ENCODE data around the gene EIF1. TPM values are rescaled to one million over a fixed set of nuclear protein-coding genes. Genes with fewer than 3 reads are reported as not detected.
"Not testable (repeated sequence)": the region's sequence is repeated elsewhere in the genome, so short reads cannot be mapped to it uniquely, and the experiment has no call there.

EIF1 gene
- total and polyA plus RNA-seq, 10 donors = 313 to 897 (median 613) TPM

DNA sequence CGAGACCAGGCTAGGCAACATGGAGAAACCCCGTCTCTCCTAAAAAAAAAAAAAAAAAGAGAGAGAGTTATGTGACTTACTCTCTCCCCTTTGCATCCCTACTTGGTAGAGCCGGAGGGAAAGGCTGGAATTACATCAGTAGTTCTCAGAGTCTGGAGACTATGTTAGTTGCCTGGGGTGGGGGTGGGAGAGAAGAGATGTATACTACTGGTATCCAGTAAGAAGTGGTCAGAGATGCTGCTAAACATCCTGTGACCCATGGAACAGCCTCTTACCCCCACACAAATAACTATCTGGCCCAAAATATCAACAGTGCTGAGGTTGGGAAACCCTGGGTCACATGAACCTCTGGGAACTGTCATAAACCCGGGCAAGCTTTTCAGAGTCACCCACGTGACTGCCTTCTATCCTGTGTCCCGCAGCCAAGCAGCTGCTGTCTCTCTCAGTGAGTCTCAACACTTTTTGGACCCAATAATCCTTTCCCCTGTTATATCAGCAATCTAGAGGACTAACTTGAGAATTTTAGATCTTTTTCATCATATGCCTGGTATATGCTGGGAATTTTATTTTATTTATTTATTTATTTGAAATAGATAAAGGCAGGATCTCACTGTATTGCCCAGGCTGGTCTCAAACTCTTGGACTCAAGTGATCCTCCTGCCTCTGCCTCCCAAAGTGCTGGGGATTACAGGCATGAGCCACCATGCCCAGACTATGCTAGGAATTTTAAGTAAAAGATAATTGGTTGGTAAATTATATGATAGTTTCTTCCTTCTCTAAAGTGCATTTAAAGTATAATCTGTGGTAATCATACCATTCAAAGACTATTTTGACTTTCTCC lies 8.7 kb downstream of the EIF1 start:
- no peak for DNase-seq
- H3K27ac ChIP-seq = peak overlapping the region in 7 of 8 donors; percentile 44 to 70 (median 59)
- WGBS, 5 donors = 37 to 69% (median 45%) methylated on average over 6 of the region's 6 CpGs

DNA sequence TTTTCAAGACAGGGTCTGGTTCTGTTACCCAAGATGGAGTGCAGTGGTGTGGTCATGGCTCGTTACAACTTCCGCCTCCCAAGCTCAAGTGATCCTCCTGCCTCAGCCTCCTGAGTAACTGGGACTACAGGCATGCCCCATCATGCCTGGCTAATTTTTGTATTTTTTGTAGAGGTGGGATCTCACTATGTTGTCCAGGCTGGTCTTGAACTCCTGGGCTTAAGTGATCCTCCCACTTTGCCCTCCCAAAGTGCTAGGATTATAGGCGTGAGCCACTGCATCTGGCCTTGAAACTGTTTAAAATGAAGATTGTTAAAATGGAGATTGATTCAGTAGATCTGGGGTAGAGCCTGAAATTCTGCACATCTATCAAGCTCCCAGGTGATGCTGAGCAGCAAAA lies 12.2 kb downstream of the EIF1 start:
- H3K9me3 ChIP-seq; DNase-seq; H3K27ac ChIP-seq; H3K27me3 ChIP-seq (replicated peaks in 1 of 7); intact Hi-C loops (cut with DNase I; ENCODE audit: low total_unique reads); H3K4me3 ChIP-seq; H3K36me3 ChIP-seq: not testable (repeated sequence)
- peaks cover 4 to 30% (median 21%) of the 10 kb centered on the region in 6 donors for H3K4me1 ChIP-seq
- whole genome bisulfite sequencing, 5 donors = 79 to 86% (median 81%) methylated on average over 3 of the region's 3 CpGs

More for the DNA sequence above, 8.7 kb downstream of the EIF1 start:
- intact Hi-C loops (cut with DNase I; ENCODE audit: low total_unique reads) = no loop called here
- Histone ChIP-seq H3K36me3 (peaks cover 3 to 33% (median 32%) of the 10 kb centered on the region in 6 donors), H3K27me3 (replicated peaks in 1 of 7) (no peaks in the 10 kb centered on the region), H3K9me3 (no peaks in the 10 kb centered on the region), H3K4me3 (no peak overlapping the region), H3K4me1 (peaks cover 7 to 43% (median 24%) of the 10 kb centered on the region in 6 donors)
- TF ChIP-seq POLR2AphosphoS5 (IDR thresholded peaks at IDR 0.05) = peak in 1 of 3 donors; percentile 55
- TF ChIP-seq, protein P1, sequence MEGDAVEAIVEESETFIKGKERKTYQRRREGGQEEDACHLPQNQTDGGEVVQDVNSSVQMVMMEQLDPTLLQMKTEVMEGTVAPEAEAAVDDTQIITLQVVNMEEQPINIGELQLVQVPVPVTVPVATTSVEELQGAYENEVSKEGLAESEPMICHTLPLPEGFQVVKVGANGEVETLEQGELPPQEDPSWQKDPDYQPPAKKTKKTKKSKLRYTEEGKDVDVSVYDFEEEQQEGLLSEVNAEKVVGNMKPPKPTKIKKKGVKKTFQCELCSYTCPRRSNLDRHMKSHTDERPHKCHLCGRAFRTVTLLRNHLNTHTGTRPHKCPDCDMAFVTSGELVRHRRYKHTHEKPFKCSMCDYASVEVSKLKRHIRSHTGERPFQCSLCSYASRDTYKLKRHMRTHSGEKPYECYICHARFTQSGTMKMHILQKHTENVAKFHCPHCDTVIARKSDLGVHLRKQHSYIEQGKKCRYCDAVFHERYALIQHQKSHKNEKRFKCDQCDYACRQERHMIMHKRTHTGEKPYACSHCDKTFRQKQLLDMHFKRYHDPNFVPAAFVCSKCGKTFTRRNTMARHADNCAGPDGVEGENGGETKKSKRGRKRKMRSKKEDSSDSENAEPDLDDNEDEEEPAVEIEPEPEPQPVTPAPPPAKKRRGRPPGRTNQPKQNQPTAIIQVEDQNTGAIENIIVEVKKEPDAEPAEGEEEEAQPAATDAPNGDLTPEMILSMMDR (IDR thresholded peaks at IDR 0.05 in 8 of 11, conservative IDR thresholded peaks at IDR 0.05 in 3 of 11) = no peak

DNA sequence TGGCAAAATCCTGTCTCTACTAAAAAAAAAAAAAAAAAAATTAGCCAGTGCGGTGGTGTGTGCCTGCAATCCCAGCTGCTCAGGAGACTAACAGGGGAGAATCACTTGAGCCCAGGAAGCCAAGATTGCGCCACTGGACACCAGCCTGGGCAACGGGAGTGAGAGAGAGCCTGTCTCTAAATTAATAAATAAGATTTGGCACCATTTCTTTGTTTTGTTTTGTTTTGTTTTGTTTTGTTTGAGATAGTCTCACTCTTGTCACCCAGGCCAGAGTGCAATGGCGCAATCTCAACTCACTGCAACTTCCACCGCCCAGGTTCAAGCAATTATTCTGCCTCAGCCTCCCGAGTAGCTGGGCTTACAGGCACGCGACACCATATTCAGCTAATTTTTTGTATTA lies 14.0 kb downstream of the EIF1 start:
- Histone ChIP-seq H3K27me3 (replicated peaks in 1 of 7) (no peaks in the 10 kb centered on the region), H3K4me3 (no peak overlapping the region), H3K9me3 (no peaks in the 10 kb centered on the region), H3K36me3 (no peaks in the 10 kb centered on the region), H3K27ac (no peak overlapping the region), H3K4me1 (peaks cover 0 to 17% (median 6%) of the 10 kb centered on the region in 6 donors)
- intact Hi-C loops (cut with DNase I; ENCODE audit: low total_unique reads) = no loop called here
- no peak for TF ChIP-seq POLR2A (IDR thresholded peaks at IDR 0.05)
- no peak for TF ChIP-seq POLR2AphosphoS5 (IDR thresholded peaks at IDR 0.05)
- TF ChIP-seq, protein P1 (IDR thresholded peaks at IDR 0.05 in 8 of 11, conservative IDR thresholded peaks at IDR 0.05 in 3 of 11) = no peak
- WGBS, 5 donors = 77 to 94% (median 85%) methylated on average over 8 of the region's 8 CpGs
- no peak for DNase-seq

DNA sequence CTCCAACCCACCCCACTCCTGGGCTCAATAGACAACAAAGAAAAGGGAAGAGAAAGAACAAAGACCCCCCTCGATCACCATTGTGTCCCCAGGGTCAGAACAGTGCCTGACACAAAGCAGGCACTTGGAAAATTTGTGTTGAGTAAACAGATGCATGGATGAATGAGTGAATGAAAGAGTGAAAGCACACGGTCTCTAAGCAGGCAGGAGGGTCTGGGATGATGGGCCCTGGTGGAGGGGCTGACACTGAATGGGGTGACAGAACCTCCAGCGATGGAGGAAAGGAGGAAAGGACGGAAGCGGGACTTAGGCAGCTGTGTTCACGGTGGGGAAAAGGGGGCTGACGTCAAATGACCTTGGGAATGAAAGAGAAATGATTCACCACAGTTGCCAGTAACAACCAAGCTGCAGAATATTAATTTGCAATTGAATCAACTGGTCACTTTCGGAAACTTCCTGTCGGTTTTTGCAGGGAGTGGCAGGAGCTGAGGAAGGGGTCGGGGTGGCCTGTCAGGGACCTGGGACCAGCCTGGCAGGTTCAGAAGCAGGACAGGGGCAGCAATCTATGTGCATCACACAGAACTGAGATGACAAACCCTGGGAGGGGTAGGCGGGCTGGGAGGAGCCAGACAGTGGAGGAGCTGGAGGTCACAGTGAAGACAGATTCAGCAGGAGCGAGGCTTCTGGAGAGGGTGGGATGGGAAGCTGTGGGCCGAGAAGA lies 16.7 kb downstream of the EIF1 start:
- no peaks in the 10 kb centered on the region for H3K36me3 ChIP-seq
- H3K27me3 ChIP-seq (replicated peaks in 1 of 7) = peaks cover 0 to 8% (median 0%) of the 10 kb centered on the region in 7 donors
- no peaks in the 10 kb centered on the region for H3K9me3 ChIP-seq
- intact Hi-C loops (cut with DNase I; ENCODE audit: low total_unique reads) = no loop called here
- H3K4me3 ChIP-seq = no peak overlapping the region
- 59 to 72% (median 63%) methylated on average over 13 of the region's 13 CpGs for WGBS, 5 donors
- peak overlapping the region in 2 of 8 donors; percentile 3 to 26 for H3K27ac ChIP-seq
- TF ChIP-seq, protein P1 (IDR thresholded peaks at IDR 0.05 in 8 of 11, conservative IDR thresholded peaks at IDR 0.05 in 3 of 11) = no peak
- no peak for TF ChIP-seq POLR2AphosphoS5 (IDR thresholded peaks at IDR 0.05)
- no peak for TF ChIP-seq POLR2A (IDR thresholded peaks at IDR 0.05)
- H3K4me1 ChIP-seq = peaks cover 0 to 14% (median 5%) of the 10 kb centered on the region in 6 donors
- no peak for DNase-seq
